GM21526 (cell line): ENCODE measurements around the gene ST6GAL1.
"Not testable (repeated sequence)": the region's sequence is repeated elsewhere in the genome, so short reads cannot be mapped to it uniquely, and the experiment has no call there.

Experiments
- ATAC-seq: cut with Tn5 transposase; IDR thresholded peaks from one replicate; pipeline ENCODE4 v1.9.1; 2021; ENCODE audit warnings: moderate library complexity; ENCODE audit not compliant: unreplicated experiment, low FRiP score

ST6GAL1 gene

DNA sequence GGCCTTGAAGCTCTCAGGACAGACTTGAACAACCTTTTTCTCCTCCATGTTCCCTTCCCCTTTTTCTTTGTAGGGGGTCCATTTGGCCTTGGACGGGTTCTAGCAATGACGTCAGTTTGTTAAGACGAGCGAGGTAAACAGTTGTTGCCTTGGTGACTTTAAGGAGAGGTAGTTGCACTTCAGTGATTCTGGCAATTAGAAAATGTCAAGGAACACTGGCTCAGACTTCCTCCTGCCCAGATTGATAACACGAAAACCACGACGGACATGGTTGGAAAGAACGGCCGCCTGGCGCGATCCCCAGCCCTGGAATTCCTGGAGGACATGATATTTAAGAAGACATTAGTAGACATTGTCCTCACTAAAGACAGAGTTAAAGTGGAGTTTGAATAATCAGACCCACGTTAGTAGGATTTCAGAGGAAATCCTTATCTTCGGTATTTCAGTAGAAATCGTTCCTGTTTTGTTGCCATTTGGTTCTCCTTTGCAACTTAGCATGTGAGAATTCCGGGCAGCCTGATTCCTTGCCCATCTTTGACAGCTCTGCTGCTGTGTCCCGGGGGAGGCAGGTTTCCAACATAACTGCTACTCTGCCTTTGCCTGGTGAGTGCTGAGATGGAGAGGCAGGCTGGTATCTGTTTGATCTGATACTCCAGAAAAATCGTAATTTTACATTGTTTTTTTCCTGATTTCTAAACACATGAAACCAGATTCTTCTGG is 87.3 kb downstream of the ST6GAL1 start:
- ATAC-seq, result no peak

DNA sequence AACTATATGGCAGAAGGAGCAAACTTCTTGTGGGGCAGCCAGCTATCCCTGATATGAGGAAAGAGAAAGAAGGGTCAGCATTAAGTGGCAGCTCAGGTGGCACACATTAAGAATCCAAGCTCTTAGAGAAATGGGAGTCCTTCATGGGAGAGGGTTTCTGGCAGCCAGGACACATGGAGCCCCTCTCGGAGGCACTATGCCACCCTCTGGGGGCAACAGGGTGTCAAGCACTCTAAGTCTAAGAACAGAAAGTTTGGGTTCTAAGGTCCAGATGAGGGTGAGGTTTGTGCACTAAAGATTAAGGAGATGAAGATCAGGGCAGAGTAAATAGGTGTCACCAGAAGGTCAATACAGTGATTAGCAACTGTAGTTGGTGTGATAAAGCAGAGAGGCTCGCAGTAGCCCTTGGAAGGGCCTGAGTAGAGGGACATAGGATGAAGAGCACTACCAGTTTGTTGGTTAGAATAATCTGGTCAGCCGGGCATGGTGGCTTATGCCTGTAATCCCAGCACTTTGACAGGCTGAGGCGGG is 89.3 kb downstream of the ST6GAL1 start:
- no peak for ATAC-seq

DNA sequence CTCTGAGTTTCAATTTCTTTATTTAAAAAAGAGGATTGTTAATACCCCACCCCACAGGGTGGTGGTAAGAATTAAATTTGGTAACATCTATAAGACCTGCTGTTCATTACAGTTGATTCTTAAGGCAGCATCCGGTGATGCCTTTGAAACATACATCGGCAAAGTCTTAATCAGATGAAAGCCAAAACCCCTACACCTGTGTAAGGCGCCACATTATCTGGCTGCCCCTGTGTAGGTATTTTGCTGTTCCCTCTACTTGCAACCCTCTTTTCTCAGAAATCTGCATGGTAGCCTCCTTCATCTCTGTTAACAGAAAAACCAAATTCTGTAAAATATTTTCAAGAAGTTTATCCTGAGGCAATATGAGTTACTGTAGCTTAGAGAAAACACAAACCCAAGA is 90.0 kb downstream of the ST6GAL1 start:
- no peak for ATAC-seq

DNA sequence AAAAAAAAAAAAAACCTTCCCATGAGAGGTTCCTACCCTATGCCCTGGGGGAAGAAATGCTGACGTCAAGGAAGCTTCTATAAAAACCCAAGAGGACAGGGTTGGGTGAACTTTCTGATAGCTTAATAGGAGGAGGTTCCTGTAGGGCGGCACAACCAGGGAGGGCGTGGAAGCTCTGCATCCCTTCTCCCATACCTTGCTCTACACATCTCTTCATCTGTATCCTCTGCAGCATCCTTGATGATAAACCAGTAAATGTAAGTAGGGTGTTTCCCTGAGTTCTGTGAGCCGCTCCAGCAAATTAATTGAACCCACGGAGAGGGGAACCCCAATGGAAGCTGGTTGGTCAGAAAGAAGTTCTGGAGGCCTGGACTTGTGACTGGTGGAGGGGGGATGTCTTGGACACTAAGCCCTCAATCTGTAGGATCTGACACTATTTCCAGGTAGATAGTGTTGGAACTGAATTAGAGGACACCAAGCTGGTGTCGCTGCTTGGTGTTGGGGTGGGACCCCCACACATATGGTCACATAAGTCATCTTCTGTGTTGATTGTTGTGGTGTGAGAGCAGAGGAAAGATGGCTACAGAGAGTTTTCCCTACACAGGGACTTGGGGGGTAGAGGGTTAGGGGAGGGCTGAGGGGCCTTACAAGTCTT is 91.5 kb downstream of the ST6GAL1 start:
- ATAC-seq, result no peak

- no peak for ATAC-seq
Observed at GRCh38 chr3:187022403-187023029, 92.2 kb downstream of the ST6GAL1 start.

DNA sequence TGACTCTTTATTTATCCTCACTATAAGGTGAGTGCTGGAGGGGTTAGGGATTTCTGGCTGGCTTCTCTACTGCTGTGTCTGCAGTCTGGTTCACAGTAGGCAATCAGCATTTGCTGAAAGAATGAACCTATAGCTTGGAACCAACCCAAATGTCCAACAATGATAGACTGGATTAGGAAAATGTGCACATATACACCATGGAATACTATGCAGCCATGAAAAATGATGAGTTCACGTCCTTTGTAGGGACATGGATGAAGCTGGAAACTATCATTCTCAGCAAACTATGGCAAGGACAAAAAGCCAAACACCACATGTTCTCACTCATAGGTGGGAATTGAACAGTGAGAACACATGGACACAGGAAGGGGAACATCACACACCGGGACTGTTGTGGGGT is 93.0 kb downstream of the ST6GAL1 start:
- ATAC-seq, result not testable (repeated sequence)

GRCh38 chr3:187024536-187025226 is 94.4 kb downstream of the ST6GAL1 start:
- no peak for ATAC-seq

DNA sequence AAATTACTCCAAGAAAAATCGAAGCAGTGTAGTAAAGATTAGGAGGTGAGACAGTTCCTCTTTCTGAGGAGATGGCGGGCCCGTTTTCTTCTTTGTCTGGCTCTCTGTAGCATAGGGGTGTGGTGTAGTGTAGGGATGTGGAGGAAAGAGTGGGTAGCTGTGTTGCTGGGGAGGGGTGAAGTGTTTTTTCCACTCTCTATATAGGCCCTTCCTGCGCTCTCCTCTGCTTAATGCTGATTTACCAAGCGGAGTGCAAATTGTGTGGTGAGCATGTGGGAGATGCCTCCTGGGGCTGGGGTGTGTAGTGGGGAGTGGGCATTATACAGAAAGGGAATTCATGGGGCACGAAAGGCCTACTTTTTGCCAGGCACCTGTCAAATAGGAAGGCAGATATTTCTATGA is 94.9 kb downstream of the ST6GAL1 start:
- ATAC-seq, result no peak

GRCh38 chr3:187025656-187026316 is 95.5 kb downstream of the ST6GAL1 start:
- ATAC-seq, result no peak

DNA sequence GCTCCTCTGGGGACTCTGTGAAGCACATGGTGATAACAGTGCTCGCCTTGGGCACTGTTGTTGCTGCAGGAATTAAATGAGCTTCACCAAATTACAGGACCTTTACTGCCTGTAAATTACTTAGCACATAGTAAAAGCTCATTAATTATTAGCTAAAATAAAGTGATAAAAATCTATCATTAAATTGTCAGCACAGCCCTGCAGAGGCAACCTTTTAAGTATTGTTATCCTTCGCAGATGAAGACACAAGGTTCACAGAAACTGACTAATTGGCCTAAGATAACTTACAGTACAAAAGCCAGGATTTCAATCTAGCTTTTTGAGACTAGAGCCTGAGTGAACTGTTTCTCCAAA is 96.0 kb downstream of the ST6GAL1 start:
- no peak for ATAC-seq

DNA sequence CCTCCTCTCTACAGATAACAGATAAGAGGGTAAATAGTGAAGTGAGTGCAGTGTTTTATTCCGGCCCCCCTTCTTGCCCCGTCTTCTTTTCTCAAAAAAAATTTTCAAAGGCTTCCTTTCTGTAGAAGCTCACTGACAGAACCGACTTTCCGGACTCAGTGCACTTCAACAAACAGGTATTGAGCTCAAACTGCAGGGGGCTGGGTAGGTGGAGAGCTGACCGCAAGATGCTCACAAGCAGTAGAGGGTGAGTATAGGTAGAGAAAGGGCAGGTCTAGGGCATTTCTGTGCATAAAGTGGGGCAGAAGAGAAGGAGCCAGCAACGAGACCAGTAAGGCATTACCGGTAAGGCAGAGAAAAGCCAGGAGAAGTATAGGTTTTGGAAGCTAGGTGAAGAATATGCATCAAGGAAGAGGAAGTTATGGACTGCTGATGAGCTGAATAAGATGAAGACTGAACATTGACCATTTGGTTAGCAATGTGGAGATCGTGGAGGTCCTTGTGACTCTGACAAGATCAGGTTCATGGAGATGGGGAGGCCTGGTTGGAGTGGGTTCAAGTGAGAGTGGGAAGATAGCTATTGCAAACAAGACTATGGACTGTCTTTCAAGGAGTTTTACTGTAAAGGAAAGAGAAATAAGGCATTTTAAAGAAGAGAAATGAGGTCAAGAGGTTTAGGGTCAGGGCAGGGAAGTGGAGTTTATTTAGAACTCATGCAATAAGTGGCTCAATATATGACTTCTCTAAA is 97.4 kb downstream of the ST6GAL1 start:
- no peak for ATAC-seq

GRCh38 chr3:187031934-187032333 is 101.6 kb downstream of the ST6GAL1 start:
- no peak for ATAC-seq

- no peak for ATAC-seq
Observed at GRCh38 chr3:187036394-187036793, 106.1 kb downstream of the ST6GAL1 start.

DNA sequence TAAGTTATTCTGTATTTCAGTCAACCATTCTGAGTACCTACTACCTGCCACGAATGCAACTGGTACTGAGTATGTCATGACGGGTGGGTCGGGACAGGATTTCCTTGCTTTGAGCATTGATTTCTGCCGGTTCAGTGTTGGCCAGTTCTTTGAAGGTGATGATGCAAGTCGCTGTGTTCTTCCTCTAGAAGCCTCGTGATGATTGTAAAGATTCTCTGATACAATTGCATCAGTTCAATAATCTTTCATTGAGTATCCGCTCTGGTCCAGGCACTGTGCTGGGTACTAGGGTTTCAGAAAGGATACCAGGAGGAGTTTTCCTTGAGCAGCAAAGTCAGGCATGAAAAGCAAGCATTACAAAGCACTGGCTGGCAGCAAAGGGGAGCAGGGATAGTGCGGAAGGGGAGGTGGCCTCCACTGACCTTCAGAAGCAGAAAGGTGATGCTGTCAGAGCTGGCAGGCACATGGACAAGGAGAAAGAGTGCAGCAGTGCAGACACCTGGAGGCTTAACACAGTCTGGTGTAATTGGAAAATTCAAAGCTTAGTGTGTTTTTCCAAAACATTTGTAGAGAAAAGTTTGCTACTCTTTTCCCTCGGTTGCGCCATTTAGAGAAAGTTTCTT is 108.9 kb downstream of the ST6GAL1 start:
- no peak for ATAC-seq

GRCh38 chr3:187039723-187040414 is 109.5 kb downstream of the ST6GAL1 start:
- ATAC-seq, result no peak

- no peak for ATAC-seq
Observed at GRCh38 chr3:187040516-187041361, 110.4 kb downstream of the ST6GAL1 start.

- no peak for ATAC-seq
Observed at GRCh38 chr3:187041362-187042307, 111.3 kb downstream of the ST6GAL1 start.
